Ishikawa (cell line): ENCODE data around the gene LRRFIP2.

Source experiments
- CEBPB ChIP-seq: IDR thresholded peaks from 2 replicates; pipeline ENCODE4 v1.6.1; 2012
- CREB1 ChIP-seq: IDR thresholded peaks from 2 replicates; pipeline ENCODE4 v1.6.1; 2012; ENCODE audit warnings: low read depth
- EGR1 ChIP-seq: IDR thresholded peaks from 2 replicates; pipeline ENCODE4 v1.6.1; 2012
- EP300 ChIP-seq: IDR thresholded peaks from 2 replicates; pipeline ENCODE4 v1.6.1; 2012; ENCODE audit warnings: borderline replicate concordance
- FOXM1 ChIP-seq: IDR thresholded peaks from 2 replicates; pipeline ENCODE4 v1.6.1; 2012; ENCODE audit warnings: low read depth, borderline replicate concordance
- NFIC ChIP-seq: IDR thresholded peaks from 2 replicates; pipeline ENCODE4 v1.6.1; 2012
- RAD21 ChIP-seq: IDR thresholded peaks from 2 replicates; pipeline ENCODE4 v1.6.1; 2012; ENCODE audit warnings: low read depth
- TAF1 ChIP-seq: IDR thresholded peaks from 2 replicates; pipeline ENCODE4 v1.6.1; 2012; ENCODE audit warnings: low read depth, mild to moderate bottlenecking
- TCF12 ChIP-seq: IDR thresholded peaks from 2 replicates; pipeline ENCODE4 v1.6.1; 2012; ENCODE audit warnings: low read depth
- TEAD4 ChIP-seq: IDR thresholded peaks from 2 replicates; pipeline ENCODE4 v1.6.1; 2012
- YY1 ChIP-seq: IDR thresholded peaks from 2 replicates; pipeline ENCODE4 v1.6.1; 2012; ENCODE audit warnings: low read depth
- ZBTB7A ChIP-seq: IDR thresholded peaks from 2 replicates; pipeline ENCODE4 v1.6.1; 2012; ENCODE audit warnings: low read depth
- TF ChIP-seq, protein P1 (sequence below): IDR thresholded peaks from 2 replicates; pipeline ENCODE4 v1.6.1; 2012
- TF ChIP-seq, protein P2 (sequence below): IDR thresholded peaks from 2 replicates; pipeline ENCODE4 v1.6.1; 2012
- TF ChIP-seq, protein P3 (sequence below): IDR thresholded peaks from 2 replicates; pipeline ENCODE4 v1.6.1; 2012; ENCODE audit warnings: low read depth, mild to moderate bottlenecking

LRRFIP2 gene

DNA sequence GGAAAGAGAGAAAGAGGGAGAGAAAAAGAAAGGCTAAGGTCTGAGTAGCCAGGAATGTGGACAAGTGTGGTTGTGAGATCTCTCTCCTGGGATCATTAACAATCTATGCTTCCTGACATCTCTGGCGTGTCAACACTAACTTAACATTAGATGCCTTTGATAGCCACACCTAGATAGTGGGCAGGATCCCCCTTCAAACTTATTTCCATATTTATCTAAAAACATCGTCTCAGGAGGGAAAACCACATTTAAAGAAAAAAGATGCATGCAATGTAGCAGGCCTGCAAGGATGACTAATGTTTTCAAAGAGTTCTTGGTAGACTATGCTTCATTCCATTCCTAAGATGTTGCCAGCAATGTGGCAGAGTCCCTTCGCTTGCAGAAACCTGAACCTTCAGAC, 100.2 kb downstream of the LRRFIP2 start:
- no peak for TF ChIP-seq CEBPB
- no peak for TF ChIP-seq NFIC
- TF ChIP-seq, protein P1, sequence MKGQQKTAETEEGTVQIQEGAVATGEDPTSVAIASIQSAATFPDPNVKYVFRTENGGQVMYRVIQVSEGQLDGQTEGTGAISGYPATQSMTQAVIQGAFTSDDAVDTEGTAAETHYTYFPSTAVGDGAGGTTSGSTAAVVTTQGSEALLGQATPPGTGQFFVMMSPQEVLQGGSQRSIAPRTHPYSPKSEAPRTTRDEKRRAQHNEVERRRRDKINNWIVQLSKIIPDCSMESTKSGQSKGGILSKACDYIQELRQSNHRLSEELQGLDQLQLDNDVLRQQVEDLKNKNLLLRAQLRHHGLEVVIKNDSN: no peak
- no peak for TF ChIP-seq EP300
- no peak for TF ChIP-seq EGR1
- TF ChIP-seq, protein P2, sequence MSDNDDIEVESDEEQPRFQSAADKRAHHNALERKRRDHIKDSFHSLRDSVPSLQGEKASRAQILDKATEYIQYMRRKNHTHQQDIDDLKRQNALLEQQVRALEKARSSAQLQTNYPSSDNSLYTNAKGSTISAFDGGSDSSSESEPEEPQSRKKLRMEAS: no peak
- no peak for TF ChIP-seq RAD21

DNA sequence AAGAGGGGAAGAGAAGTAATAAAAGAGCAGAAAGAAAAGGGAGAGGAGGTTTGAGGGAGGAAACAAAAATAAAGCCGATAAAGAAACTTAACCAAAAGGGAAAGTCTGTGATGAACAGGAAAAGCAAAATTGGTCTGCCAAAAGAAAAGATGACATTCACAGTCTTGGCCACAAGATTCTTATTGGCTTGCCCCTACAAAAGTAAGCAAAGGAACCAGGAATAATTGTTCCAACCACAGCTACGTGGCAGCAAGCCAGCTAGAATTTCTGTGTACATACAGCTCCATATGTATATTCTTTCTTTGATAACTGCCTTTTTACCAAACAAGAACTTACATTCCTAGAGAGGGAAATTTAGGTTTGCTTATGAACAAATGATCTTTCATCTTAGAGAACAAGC, 101.5 kb downstream of the LRRFIP2 start:
- TF ChIP-seq TEAD4 (no peak), YY1 (no peak), TAF1 (no peak), EGR1 (no peak), RAD21 (no peak), CEBPB (no peak), EP300 (no peak), FOXM1 (no peak), ZBTB7A (no peak), CREB1 (no peak)
- TF ChIP-seq, protein P2: no peak
- TF ChIP-seq, protein P3, sequence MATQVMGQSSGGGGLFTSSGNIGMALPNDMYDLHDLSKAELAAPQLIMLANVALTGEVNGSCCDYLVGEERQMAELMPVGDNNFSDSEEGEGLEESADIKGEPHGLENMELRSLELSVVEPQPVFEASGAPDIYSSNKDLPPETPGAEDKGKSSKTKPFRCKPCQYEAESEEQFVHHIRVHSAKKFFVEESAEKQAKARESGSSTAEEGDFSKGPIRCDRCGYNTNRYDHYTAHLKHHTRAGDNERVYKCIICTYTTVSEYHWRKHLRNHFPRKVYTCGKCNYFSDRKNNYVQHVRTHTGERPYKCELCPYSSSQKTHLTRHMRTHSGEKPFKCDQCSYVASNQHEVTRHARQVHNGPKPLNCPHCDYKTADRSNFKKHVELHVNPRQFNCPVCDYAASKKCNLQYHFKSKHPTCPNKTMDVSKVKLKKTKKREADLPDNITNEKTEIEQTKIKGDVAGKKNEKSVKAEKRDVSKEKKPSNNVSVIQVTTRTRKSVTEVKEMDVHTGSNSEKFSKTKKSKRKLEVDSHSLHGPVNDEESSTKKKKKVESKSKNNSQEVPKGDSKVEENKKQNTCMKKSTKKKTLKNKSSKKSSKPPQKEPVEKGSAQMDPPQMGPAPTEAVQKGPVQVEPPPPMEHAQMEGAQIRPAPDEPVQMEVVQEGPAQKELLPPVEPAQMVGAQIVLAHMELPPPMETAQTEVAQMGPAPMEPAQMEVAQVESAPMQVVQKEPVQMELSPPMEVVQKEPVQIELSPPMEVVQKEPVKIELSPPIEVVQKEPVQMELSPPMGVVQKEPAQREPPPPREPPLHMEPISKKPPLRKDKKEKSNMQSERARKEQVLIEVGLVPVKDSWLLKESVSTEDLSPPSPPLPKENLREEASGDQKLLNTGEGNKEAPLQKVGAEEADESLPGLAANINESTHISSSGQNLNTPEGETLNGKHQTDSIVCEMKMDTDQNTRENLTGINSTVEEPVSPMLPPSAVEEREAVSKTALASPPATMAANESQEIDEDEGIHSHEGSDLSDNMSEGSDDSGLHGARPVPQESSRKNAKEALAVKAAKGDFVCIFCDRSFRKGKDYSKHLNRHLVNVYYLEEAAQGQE: no peak
- TF ChIP-seq, protein P1: no peak

DNA sequence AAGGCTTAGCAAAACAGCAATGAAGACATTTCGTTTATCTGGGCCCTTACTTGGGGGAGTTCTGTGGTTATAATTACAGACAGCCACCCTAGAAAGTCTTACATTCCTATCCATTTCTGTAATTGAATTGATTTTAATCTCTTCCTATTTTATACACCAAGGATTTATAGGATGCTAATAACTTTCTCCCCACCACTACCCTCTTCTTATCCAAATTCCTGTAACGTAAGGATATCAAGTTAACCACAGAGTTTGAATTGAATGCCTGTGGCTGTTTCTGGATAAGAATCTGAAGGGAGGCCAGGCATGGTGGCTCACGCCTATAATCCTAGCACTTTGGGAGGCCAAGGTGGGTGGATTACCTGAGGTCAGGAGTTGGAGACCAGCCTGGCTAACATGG, 102.5 kb downstream of the LRRFIP2 start:
- TF ChIP-seq, protein P2: no peak
- TF ChIP-seq, protein P1: no peak
- TF ChIP-seq TCF12: no peak
- TF ChIP-seq TEAD4: no peak

DNA sequence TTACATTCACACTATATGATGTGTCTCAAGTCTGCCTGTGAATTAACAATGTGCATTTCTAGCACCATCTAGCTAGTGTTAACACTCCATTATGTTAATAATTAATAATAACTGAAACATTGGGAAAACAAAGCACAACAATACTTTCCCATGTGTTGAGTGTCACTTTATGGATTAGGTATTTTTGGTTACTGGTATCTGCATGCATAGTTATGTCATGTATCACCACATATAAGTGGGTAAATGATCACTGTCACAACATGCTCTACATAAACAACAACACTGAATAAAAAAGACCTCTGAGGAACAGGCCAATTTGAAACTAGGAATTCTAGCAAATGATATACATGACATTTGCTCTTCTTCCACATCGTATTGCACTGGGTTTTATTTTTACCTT, 106.4 kb downstream of the LRRFIP2 start:
- TF ChIP-seq EGR1 (no peak), EP300 (no peak), NFIC (no peak), RAD21 (no peak), FOXM1 (no peak), CREB1 (no peak), CEBPB (no peak)

DNA sequence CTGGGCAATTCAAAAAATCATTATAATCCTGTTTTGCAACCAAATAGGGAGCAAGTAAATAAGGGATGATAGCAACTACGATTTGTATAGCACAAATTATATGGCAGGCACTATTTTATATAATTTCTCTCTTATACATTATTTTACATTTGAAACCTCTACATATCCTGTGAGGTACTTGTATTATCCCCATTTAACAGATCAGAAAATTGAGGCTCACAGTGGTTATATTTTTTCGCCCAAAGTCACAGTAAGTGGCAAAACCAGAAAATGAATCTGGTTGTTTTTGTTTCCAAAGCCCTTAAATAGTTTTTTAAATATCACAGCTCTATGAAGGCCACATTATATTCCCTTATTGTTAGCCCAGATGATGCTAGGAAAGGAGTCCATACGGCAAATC, 106.8 kb downstream of the LRRFIP2 start:
- TF ChIP-seq, protein P2: no peak
- TF ChIP-seq TEAD4: no peak
- TF ChIP-seq TAF1: no peak
- TF ChIP-seq, protein P1: no peak
- TF ChIP-seq FOXM1: no peak
- no peak for TF ChIP-seq EP300
- TF ChIP-seq TCF12: no peak
- no peak for TF ChIP-seq EGR1
- no peak for TF ChIP-seq YY1
- TF ChIP-seq ZBTB7A: no peak
- TF ChIP-seq NFIC: no peak
- no peak for TF ChIP-seq RAD21
- TF ChIP-seq CEBPB: no peak
- TF ChIP-seq, protein P3: no peak
- no peak for TF ChIP-seq CREB1
